ENCODE results near the gene NFKBIB.

GRCh38 chr19:38905620-38906019 lies 5.9 kb downstream of the NFKBIB start:
- TF ChIP-seq CTCF (IDR thresholded peaks at IDR 0.05; ENCODE audit: low read length), result no peak
- TF ChIP-seq EZH2phosphoT487 (IDR thresholded peaks at IDR 0.05; ENCODE audit: low read length), result no peak
